ENCODE measurements around the gene POLDIP2. TPM values are rescaled to one million over a fixed set of nuclear protein-coding genes. Genes with fewer than 3 reads are reported as not detected.
A peak's percentile ranks its signal among the peaks of the same experiment; 100 is the strongest.

The POLDIP2 gene
- total RNA-seq, 1 donor from 2014 or later: 45.9 TPM

- no peak for DNase-seq (ENCODE audit: extremely low spot score in 2 of 2)
- peak overlapping the region; percentile 87 for H3K27ac ChIP-seq
- intact Hi-C loops (cut with DNase I): no loop called here
- H3K36me3 ChIP-seq: peaks cover 0 to 48% of the 10 kb centered on the region in 2 donors
- peak overlapping the region; percentile 90 to 96 for H3K4me3 ChIP-seq
- no peak for TF ChIP-seq CTCF (IDR thresholded peaks at IDR 0.05)
- no peak for TF ChIP-seq POLR2A (IDR thresholded peaks at IDR 0.05)
- no peak for TF ChIP-seq POLR2AphosphoS5 (IDR thresholded peaks at IDR 0.05; ENCODE audit: insufficient read depth in 1 of 2, low read depth in 1 of 2)
- H3K4me1 ChIP-seq: peaks cover 27% of the 10 kb centered on the region
- H3K27me3 ChIP-seq: no peaks in the 10 kb centered on the region
- no peaks in the 10 kb centered on the region for H3K9me3 ChIP-seq
Observed at GRCh38 chr17:28357901-28358197, 522 bp upstream of the POLDIP2 start.

- Histone ChIP-seq H3K9me3 (no peaks in the 10 kb centered on the region), H3K4me3 (no peak overlapping the region), H3K36me3 (peaks cover 0 to 86% of the 10 kb centered on the region in 2 donors), H3K27ac (no peak overlapping the region), H3K27me3 (no peaks in the 10 kb centered on the region), H3K4me1 (peaks cover 7% of the 10 kb centered on the region)
- TF ChIP-seq CTCF (IDR thresholded peaks at IDR 0.05): no peak
- TF ChIP-seq POLR2A (IDR thresholded peaks at IDR 0.05): no peak
- TF ChIP-seq POLR2AphosphoS5 (IDR thresholded peaks at IDR 0.05; ENCODE audit: insufficient read depth in 1 of 2, low read depth in 1 of 2): no peak
- intact Hi-C loops (cut with DNase I): no loop called here
- DNase-seq (ENCODE audit: extremely low spot score in 2 of 2): no peak
Observed at GRCh38 chr17:28350271-28350670, 7.1 kb downstream of the POLDIP2 start.

- TF ChIP-seq POLR2AphosphoS5 (IDR thresholded peaks at IDR 0.05; ENCODE audit: insufficient read depth in 1 of 2, low read depth in 1 of 2) (no peak), CTCF (IDR thresholded peaks at IDR 0.05) (no peak), POLR2A (IDR thresholded peaks at IDR 0.05) (no peak)
- H3K4me3 ChIP-seq: no peak overlapping the region
- H3K36me3 ChIP-seq: peaks cover 0 to 89% of the 10 kb centered on the region in 2 donors
- no peaks in the 10 kb centered on the region for H3K27me3 ChIP-seq
- no peak overlapping the region for H3K27ac ChIP-seq
- no peak for DNase-seq (ENCODE audit: extremely low spot score in 2 of 2)
- H3K9me3 ChIP-seq: no peaks in the 10 kb centered on the region
- intact Hi-C loops (cut with DNase I): no loop called here
- H3K4me1 ChIP-seq: peaks cover 7% of the 10 kb centered on the region
Observed at GRCh38 chr17:28348979-28349378, 8.3 kb downstream of the POLDIP2 start.

DNA sequence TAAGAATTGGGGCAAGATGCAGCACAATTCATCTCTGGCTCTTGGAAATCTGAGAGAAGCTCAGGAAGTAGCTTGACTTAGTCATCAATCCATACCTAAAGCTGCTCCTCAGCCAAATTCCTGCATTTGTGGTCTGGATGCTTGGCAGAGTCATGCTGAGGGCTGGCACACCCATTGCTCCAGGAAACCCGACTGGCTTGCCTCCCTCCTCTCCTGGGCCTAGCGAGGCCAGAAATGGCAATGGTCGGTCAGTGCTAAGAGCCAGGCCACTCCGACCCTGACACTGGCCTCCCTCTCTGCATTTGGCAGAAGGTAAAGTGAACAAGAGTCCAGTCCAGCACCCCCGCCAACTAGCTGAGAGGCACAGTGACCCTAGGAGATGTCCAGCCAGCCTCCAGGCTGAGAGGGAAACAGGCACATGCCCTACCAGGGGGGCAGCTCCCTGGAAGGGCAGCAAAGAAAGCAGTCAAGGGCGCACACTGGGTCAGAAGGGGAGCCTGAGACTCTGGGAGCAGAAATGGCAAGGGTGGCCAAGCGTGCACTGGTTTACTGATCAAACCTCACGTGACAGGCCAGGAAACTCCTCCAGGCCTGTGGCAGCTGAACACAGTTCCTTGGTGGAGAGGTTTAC lies 10.0 kb downstream of the POLDIP2 start:
- H3K27ac ChIP-seq: no peak overlapping the region
- H3K36me3 ChIP-seq: peaks cover 0 to 90% of the 10 kb centered on the region in 2 donors
- intact Hi-C loops (cut with DNase I): no loop called here

More for the DNA sequence above, 10.0 kb downstream of the POLDIP2 start:
- TF ChIP-seq POLR2AphosphoS5 (IDR thresholded peaks at IDR 0.05; ENCODE audit: insufficient read depth in 1 of 2, low read depth in 1 of 2): no peak
- no peak for TF ChIP-seq CTCF (IDR thresholded peaks at IDR 0.05)
- TF ChIP-seq POLR2A (IDR thresholded peaks at IDR 0.05): no peak
- DNase-seq (ENCODE audit: extremely low spot score in 2 of 2): no peak
- Histone ChIP-seq H3K27me3 (no peaks in the 10 kb centered on the region), H3K4me3 (no peak overlapping the region), H3K9me3 (no peaks in the 10 kb centered on the region), H3K4me1 (peaks cover 7% of the 10 kb centered on the region)

Measured in vagina (tissue), 2 donors.